HCT116 (cell line): Measurements from ENCODE around the gene DPP9. TPM values are rescaled to one million over a fixed set of nuclear protein-coding genes. Genes with fewer than 3 reads are reported as not detected.
"Not testable (repeated sequence)": the region's sequence is repeated elsewhere in the genome, so short reads cannot be mapped to it uniquely, and the experiment has no call there.

Experiments used
- ATAC-seq: fragments of 200-7000 bp; cut with Tn5 transposase; 2 replicates; pipeline ENCODE4 v1.9.1; 2020; ENCODE audit warnings: mild to moderate bottlenecking, moderate library complexity
- BruUV-seq: library from RNA; stranded (reverse); fragments of 400-500 nt; replicated peaks from 2 replicates; lab custom pipeline; 2021; lab: Mats Ljungman, UMichigan
- CTCF ChIA-PET: fragments of 300-600 bp; sonication (Branson Sonifier 250); formaldehyde crosslinking; loops from one replicate; lab custom pipeline; 2021; ENCODE audit warnings: antibody characterized with exemption; lab: Charles Lee
- POLR2A ChIA-PET: fragments of 300-600, 350-600 bp; sonication (Branson Sonifier 250); formaldehyde crosslinking; loops from one replicate; lab custom pipeline; 2021; ENCODE audit warnings: antibody characterized with exemption; lab: Charles Lee
- RAD21 ChIA-PET, 2 experiments: fragments of 300-600 bp; sonication (Branson Sonifier 250); formaldehyde crosslinking; loops; one replicate each; lab custom pipeline; 2023; ENCODE audit warnings: low total read pairs in 2 of 2; ENCODE audit not compliant: uncharacterized antibody in 2 of 2, unreplicated experiment in 2 of 2, low non-redundant PET in 1 of 2; lab: Charles Lee
- DNase-seq: peaks from one replicate; pipeline ENCODE4 v3.0.0-alpha.2; 2010; ENCODE audit warnings: low read depth, low spot score
- H2AFZ ChIP-seq: fragments of 200-600 bp; shearing (Covaris generic), sonication (generic); 2 replicates; pipeline ENCODE4 v1.6.1; 2017; ENCODE audit warnings: low read depth, mixed run types, mixed read lengths, antibody characterized with exemption, low read length; ENCODE audit not compliant: poor library complexity, severe bottlenecking
- H3K27ac ChIP-seq: 2 replicates; pipeline ENCODE4 v1.5.1; 2012; ENCODE audit warnings: low read depth, low read length
- H3K27me3 ChIP-seq: fragments of 200-600 bp; sonication (generic); 2 replicates; pipeline ENCODE4 v1.6.1; 2016; ENCODE audit warnings: mixed run types, low read length, mixed read lengths; ENCODE audit not compliant: insufficient read depth
- H3K36me3 ChIP-seq, 2 experiments: fragments of 200-500 bp in 1 of 2; fragments of 200-600 bp in 1 of 2; sonication (Bioruptor generic) in 1 of 2; sonication (generic) in 1 of 2; 2 replicates each; pipeline versions ENCODE4 v1.5.1 to v1.6.1; 2014 to 2016; ENCODE audit warnings: low read length in 2 of 2, inconsistent platforms in 1 of 2, mixed read lengths in 1 of 2, mixed run types in 1 of 2; ENCODE audit not compliant: insufficient read depth in 2 of 2, control insufficient read depth in 1 of 2
- H3K4me1 ChIP-seq, 2 experiments: fragments of 200-600 bp in 1 of 2; sonication (generic) in 1 of 2; 2 replicates each; pipeline versions ENCODE4 v1.5.1 to v1.6.1; 2012 to 2017; ENCODE audit warnings: low read length in 2 of 2, inconsistent platforms in 1 of 2, mild to moderate bottlenecking in 1 of 2, mixed read lengths in 1 of 2, mixed run types in 1 of 2, moderate library complexity in 1 of 2; ENCODE audit not compliant: insufficient read depth in 2 of 2, control insufficient read depth in 1 of 2
- H3K4me2 ChIP-seq: fragments of 200-600 bp; sonication (generic); 2 replicates; pipeline ENCODE4 v1.6.1; 2017; ENCODE audit warnings: mixed run types, low read length, mixed read lengths
- H3K4me3 ChIP-seq, 2 experiments: fragments of 200-600 bp in 1 of 2; sonication (generic) in 1 of 2; replicated peaks in 1 of 2; 2 replicates each; pipeline ENCODE4 v1.5.1; 2011 to 2016; ENCODE audit warnings: low read length in 2 of 2, control low read depth in 1 of 2, low read depth in 1 of 2, mild to moderate bottlenecking in 1 of 2, mixed read lengths in 1 of 2, mixed run types in 1 of 2
- H3K79me2 ChIP-seq: fragments of 200-600 bp; sonication (generic); 2 replicates; pipeline ENCODE4 v1.6.1; 2017; ENCODE audit warnings: mild to moderate bottlenecking, mixed run types, low read length, moderate library complexity, mixed read lengths; ENCODE audit not compliant: insufficient read depth
- H3K9ac ChIP-seq: fragments of 200-600 bp; sonication (generic); 2 replicates; pipeline ENCODE4 v1.6.1; 2016; ENCODE audit warnings: low read length, mixed read lengths
- H3K9me2 ChIP-seq: fragments of 200-600 bp; sonication (generic), shearing (Covaris generic); 2 replicates; pipeline ENCODE4 v1.6.1; 2017; ENCODE audit warnings: mixed run types, mild to moderate bottlenecking, moderate library complexity; ENCODE audit not compliant: insufficient read depth
- H3K9me3 ChIP-seq, 2 experiments: fragments of 200-500 bp in 1 of 2; fragments of 200-600 bp in 1 of 2; sonication (Bioruptor generic) in 1 of 2; sonication (generic) in 1 of 2; 2 replicates each; pipeline ENCODE4 v1.6.1; 2014 to 2017; ENCODE audit warnings: low read length in 2 of 2, mixed read lengths in 2 of 2, inconsistent platforms in 1 of 2, low read depth in 1 of 2, mild to moderate bottlenecking in 1 of 2, mixed run types in 1 of 2, moderate library complexity in 1 of 2; ENCODE audit not compliant: control insufficient read depth in 1 of 2, insufficient read depth in 1 of 2
- H4K20me1 ChIP-seq: fragments of 200-600 bp; sonication (generic), shearing (Covaris generic); 2 replicates; pipeline ENCODE4 v1.6.1; 2017; ENCODE audit warnings: mixed run types, mild to moderate bottlenecking, moderate library complexity; ENCODE audit not compliant: insufficient read depth
- CBX3 ChIP-seq: IDR thresholded peaks from 2 replicates; pipeline ENCODE4 v1.6.1; 2012; ENCODE audit warnings: low read depth
- EZH2 ChIP-seq: fragments of 200-600 bp; sonication (generic); IDR thresholded peaks from 2 replicates; pipeline ENCODE4 v1.6.1; 2017; ENCODE audit warnings: antibody characterized with exemption, mixed run types
- EZH2phosphoT487 ChIP-seq: fragments of 200-600 bp; IDR thresholded peaks from 2 replicates; pipeline ENCODE4 v1.6.1; 2018; ENCODE audit warnings: antibody characterized with exemption, borderline replicate concordance
- FOSL1 ChIP-seq: IDR thresholded peaks from 2 replicates; pipeline ENCODE4 v1.6.1; 2012; ENCODE audit warnings: low read depth
- JUND ChIP-seq: IDR thresholded peaks from 2 replicates; pipeline ENCODE4 v1.6.1; 2012
- POLR2AphosphoS5 ChIP-seq: IDR thresholded peaks from 2 replicates; pipeline ENCODE4 v1.6.1; 2011; ENCODE audit warnings: mild to moderate bottlenecking, low read depth, low read length, moderate library complexity
- SIN3A ChIP-seq: IDR thresholded peaks from 2 replicates; pipeline ENCODE4 v1.6.1; 2012; ENCODE audit warnings: low read depth
- SP1 ChIP-seq: IDR thresholded peaks from 2 replicates; pipeline ENCODE4 v1.6.1; 2012; ENCODE audit warnings: low read depth
- YY1 ChIP-seq: IDR thresholded peaks from 2 replicates; pipeline ENCODE4 v1.6.1; 2011; ENCODE audit warnings: low read length, low read depth, moderate library complexity, mild to moderate bottlenecking; ENCODE audit not compliant: insufficient replicate concordance; ENCODE audit errors: extremely low read depth
- ZFX ChIP-seq: fragments of 450-650 bp; IDR thresholded peaks from 2 replicates; pipeline ENCODE4 v1.6.1; 2017
- intact Hi-C: fragments of 100-400 bp; cut with micrococcal nuclease; formaldehyde crosslinking; loops from 2 replicates; pipeline ENCODE4 v1.10.0; 2022
- total RNA-seq: library from RNA; stranded (reverse); gene quantifications from one replicate; pipeline ENCODE4 v1.2.1, GENCODE V29; 2021; ENCODE audit not compliant: unreplicated experiment
- TF ChIP-seq, protein P1 (sequence below): IDR thresholded peaks from 2 replicates; pipeline ENCODE4 v1.6.1; 2012
- TF ChIP-seq, protein P2 (sequence below): IDR thresholded peaks from 2 replicates; pipeline ENCODE4 v1.6.1; 2011; ENCODE audit warnings: mild to moderate bottlenecking, low read length, moderate library complexity; ENCODE audit not compliant: insufficient replicate concordance; ENCODE audit errors: extremely low read depth

DPP9 gene
- total RNA-seq, 1 experiment from 2014 or later = 67.6 TPM

- ATAC-seq (no peak), DNase-seq (no peak)
- no peak overlapping the region for H3K27ac ChIP-seq
- no peak overlapping the region for H2AFZ ChIP-seq
- CTCF ChIA-PET = no interaction called here
- H3K9me3 ChIP-seq = no peaks in the 10 kb centered on the region
- H4K20me1 ChIP-seq = no peaks in the 10 kb centered on the region
- no peaks in the 10 kb centered on the region for H3K27me3 ChIP-seq
- RAD21 ChIA-PET = no interaction called here
- no peaks in the 10 kb centered on the region for H3K9me2 ChIP-seq
- POLR2A ChIA-PET = no interaction called here
- TF ChIP-seq FOSL1 = no peak
- TF ChIP-seq POLR2AphosphoS5 = no peak
- TF ChIP-seq ZFX = no peak
- no peak for TF ChIP-seq SP1
- TF ChIP-seq CBX3 = no peak
- TF ChIP-seq SIN3A = no peak
- TF ChIP-seq YY1 = no peak
- TF ChIP-seq, protein P1, sequence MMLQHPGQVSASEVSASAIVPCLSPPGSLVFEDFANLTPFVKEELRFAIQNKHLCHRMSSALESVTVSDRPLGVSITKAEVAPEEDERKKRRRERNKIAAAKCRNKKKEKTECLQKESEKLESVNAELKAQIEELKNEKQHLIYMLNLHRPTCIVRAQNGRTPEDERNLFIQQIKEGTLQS = no peak
- TF ChIP-seq, protein P2, sequence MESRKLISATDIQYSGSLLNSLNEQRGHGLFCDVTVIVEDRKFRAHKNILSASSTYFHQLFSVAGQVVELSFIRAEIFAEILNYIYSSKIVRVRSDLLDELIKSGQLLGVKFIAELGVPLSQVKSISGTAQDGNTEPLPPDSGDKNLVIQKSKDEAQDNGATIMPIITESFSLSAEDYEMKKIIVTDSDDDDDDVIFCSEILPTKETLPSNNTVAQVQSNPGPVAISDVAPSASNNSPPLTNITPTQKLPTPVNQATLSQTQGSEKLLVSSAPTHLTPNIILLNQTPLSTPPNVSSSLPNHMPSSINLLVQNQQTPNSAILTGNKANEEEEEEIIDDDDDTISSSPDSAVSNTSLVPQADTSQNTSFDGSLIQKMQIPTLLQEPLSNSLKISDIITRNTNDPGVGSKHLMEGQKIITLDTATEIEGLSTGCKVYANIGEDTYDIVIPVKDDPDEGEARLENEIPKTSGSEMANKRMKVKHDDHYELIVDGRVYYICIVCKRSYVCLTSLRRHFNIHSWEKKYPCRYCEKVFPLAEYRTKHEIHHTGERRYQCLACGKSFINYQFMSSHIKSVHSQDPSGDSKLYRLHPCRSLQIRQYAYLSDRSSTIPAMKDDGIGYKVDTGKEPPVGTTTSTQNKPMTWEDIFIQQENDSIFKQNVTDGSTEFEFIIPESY = no peak
- TF ChIP-seq EZH2phosphoT487 = no peak
- no peak for TF ChIP-seq JUND
- TF ChIP-seq EZH2 = no peak
- peaks cover 0 to 14% of the 10 kb centered on the region in 2 experiments; a peak in 2 of 4 replicates for H3K4me1 ChIP-seq
- no peak overlapping the region for H3K9ac ChIP-seq
- no peaks in the 10 kb centered on the region for H3K79me2 ChIP-seq
- intact Hi-C loops = no loop called here
- BruUV-seq = no TSS peak
- peaks cover 0 to 19% of the 10 kb centered on the region in 2 experiments; a peak in 2 of 4 replicates for H3K36me3 ChIP-seq
- H3K4me3 ChIP-seq = no peak overlapping the region
- no peak overlapping the region for H3K4me2 ChIP-seq
Measured at GRCh38 chr19:4682417-4683200, 41.0 kb downstream of the DPP9 start.

GRCh38 chr19:4680021-4680420 is 43.6 kb downstream of the DPP9 start:
- DNase-seq, RAD21 ChIA-PET, H4K20me1 ChIP-seq, BruUV-seq, H3K9me3 ChIP-seq, H2AFZ ChIP-seq, H3K9me2 ChIP-seq, H3K27ac ChIP-seq, H3K4me3 ChIP-seq, intact Hi-C loops, H3K79me2 ChIP-seq, H3K4me2 ChIP-seq, H3K27me3 ChIP-seq, ATAC-seq, H3K9ac ChIP-seq: not testable (repeated sequence)
- CTCF ChIA-PET = interaction anchor here (1.1 kb wide), 1 partner anchor 9 kb away, joined by 3 read pairs; no protein-coding TSS in a partner anchor
- H3K4me1 ChIP-seq = peaks cover 4 to 25% of the 10 kb centered on the region in 2 experiments; a peak in 3 of 4 replicates
- POLR2A ChIA-PET = interaction anchor here (0.7 kb wide), 1 partner anchor 57 kb away, joined by 4 read pairs; no protein-coding TSS in a partner anchor
- peaks cover 0 to 28% of the 10 kb centered on the region in 2 experiments; a peak in 1 of 4 replicates for H3K36me3 ChIP-seq
